Medulla oblongata (tissue), 1 donor: ENCODE results near the gene ERICH4.

Source experiments
- DNase-seq: peaks from one replicate; pipeline ENCODE4 v3.0.0-alpha.2; 2015; ENCODE audit errors: extremely low spot score

ERICH4 gene

GRCh38 chr19:41414461-41414860, 28.5 kb upstream of the ERICH4 start:
- DNase-seq, result no peak

GRCh38 chr19:41415154-41415571, 27.8 kb upstream of the ERICH4 start:
- DNase-seq, result no peak

GRCh38 chr19:41416194-41416674, 26.7 kb upstream of the ERICH4 start:
- no peak for DNase-seq

GRCh38 chr19:41420101-41420880, 22.7 kb upstream of the ERICH4 start:
- DNase-seq, result peak; percentile 74

GRCh38 chr19:41421314-41421713, 21.6 kb upstream of the ERICH4 start:
- DNase-seq, result no peak

GRCh38 chr19:41421973-41422372, 21.0 kb upstream of the ERICH4 start:
- DNase-seq, result no peak

GRCh38 chr19:41422456-41422855, 20.5 kb upstream of the ERICH4 start:
- no peak for DNase-seq

GRCh38 chr19:41422955-41423354, 20.0 kb upstream of the ERICH4 start:
- no peak for DNase-seq

- DNase-seq, result no peak
These were observed 18.4 kb upstream of the ERICH4 start for GRCh38 chr19:41424335-41425173.

GRCh38 chr19:41425174-41426115, 17.5 kb upstream of the ERICH4 start:
- DNase-seq, result no peak

GRCh38 chr19:41426116-41426841, 16.7 kb upstream of the ERICH4 start:
- DNase-seq, result no peak

GRCh38 chr19:41426952-41427646, 15.9 kb upstream of the ERICH4 start, which contains the start of gene B3GNT8:
Gene B3GNT8, minus strand, starts transcription at chr19:41427374. Its CDS starts 596 bp downstream, at chr19:41426778.
- DNase-seq, result peak; percentile 41

- no peak for DNase-seq
These were observed 15.1 kb upstream of the ERICH4 start for GRCh38 chr19:41427647-41428480.

- no peak for DNase-seq
These were observed 14.5 kb upstream of the ERICH4 start for GRCh38 chr19:41428481-41428859.

- DNase-seq, result no peak
These were observed 12.0 kb upstream of the ERICH4 start for GRCh38 chr19:41430922-41431321.

- peak; percentile 35 for DNase-seq
These were observed 11.2 kb upstream of the ERICH4 start for GRCh38 chr19:41431426-41432386.

- no peak for DNase-seq
These were observed 9.8 kb upstream of the ERICH4 start for GRCh38 chr19:41433171-41433570.

- DNase-seq, result no peak
These were observed 8.5 kb upstream of the ERICH4 start for GRCh38 chr19:41434450-41434849.
